ENCODE data around the gene CYP3A5.

Gene CYP3A5

GRCh38 chr7:99615989-99616358 lies 63.8 kb downstream of the CYP3A5 start:
- DNase-seq (ENCODE audit: low read depth in 2 of 2) = no peak

DNA sequence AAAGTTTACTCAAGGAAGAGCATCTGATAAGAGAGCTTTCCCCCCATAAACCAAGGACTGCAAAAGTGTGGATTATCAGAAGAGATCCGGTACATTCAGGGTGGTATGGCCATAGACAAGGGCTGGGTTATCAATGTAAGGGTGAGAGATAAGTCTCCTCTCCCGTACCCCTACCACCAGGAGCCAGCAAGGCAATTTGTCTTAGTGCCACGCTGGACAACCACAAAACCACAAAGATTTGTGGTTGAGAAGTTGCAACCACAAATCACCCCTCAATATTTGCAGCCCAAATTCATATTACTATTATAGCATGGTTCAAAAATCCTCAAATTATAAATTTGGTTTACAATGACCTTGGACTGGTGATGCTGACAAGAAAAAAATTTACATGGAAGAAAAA lies 65.3 kb downstream of the CYP3A5 start:
- DNase-seq (ENCODE audit: low read depth in 2 of 2) = no peak

GRCh38 chr7:99607548-99607947 lies 72.2 kb downstream of the CYP3A5 start:
- no peak for DNase-seq (ENCODE audit: low read depth in 2 of 2)

- DNase-seq (ENCODE audit: low read depth in 2 of 2) = no peak
Observed at GRCh38 chr7:99606531-99606930, 73.3 kb downstream of the CYP3A5 start.

DNA sequence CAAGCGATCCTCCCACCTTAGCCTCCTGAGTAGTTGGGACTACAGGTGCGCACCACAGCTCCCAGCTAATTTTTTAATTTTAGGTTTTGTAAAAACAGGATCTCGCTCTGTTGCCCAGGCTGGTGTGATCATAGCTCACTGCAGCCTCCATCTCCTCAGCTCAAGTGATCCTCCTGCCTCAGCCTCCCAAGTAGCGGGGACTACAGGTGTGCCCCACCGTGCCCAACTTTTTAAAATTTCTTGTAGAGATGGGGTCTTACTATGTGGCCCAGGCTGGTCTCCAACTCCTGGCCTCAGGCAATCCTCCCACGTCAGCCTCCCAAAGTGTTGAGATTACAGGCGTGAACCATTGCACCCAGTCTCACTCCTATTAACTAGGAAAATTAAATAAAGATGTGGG lies 74.3 kb downstream of the CYP3A5 start:
- no peak for DNase-seq (ENCODE audit: low read depth in 2 of 2)

GRCh38 chr7:99601656-99602310 lies 78.0 kb downstream of the CYP3A5 start:
- DNase-seq (ENCODE audit: low read depth in 2 of 2) = no peak

GRCh38 chr7:99599836-99600235 lies 80.0 kb downstream of the CYP3A5 start:
- no peak for DNase-seq (ENCODE audit: low read depth in 2 of 2)
